ENCODE results near the gene CYP2D6.

Gene CYP2D6

GRCh38 chr22:42086051-42086450, 44.6 kb downstream of the CYP2D6 start:
- no peak for DNase-seq (ENCODE audit: low read depth in 1 of 2, low spot score in 1 of 2)

GRCh38 chr22:42084874-42085273, 45.7 kb downstream of the CYP2D6 start:
- DNase-seq (ENCODE audit: low read depth in 1 of 2, low spot score in 1 of 2) = no peak

- DNase-seq (ENCODE audit: low read depth in 1 of 2, low spot score in 1 of 2) = no peak
Measured at GRCh38 chr22:42083119-42083518, 47.5 kb downstream of the CYP2D6 start.

- DNase-seq (ENCODE audit: low read depth in 1 of 2, low spot score in 1 of 2) = no peak
Measured at GRCh38 chr22:42080287-42080686, 50.3 kb downstream of the CYP2D6 start.

GRCh38 chr22:42079319-42080251, 51.0 kb downstream of the CYP2D6 start, which contains the start of gene SMDT1:
Gene SMDT1, plus strand, starts transcription at chr22:42079700. Its CDS starts 69 bp downstream, at chr22:42079769.
- DNase-seq (ENCODE audit: low read depth in 1 of 2, low spot score in 1 of 2) = peak; percentile 95 to 97

- no peak for DNase-seq (ENCODE audit: low read depth in 1 of 2, low spot score in 1 of 2)
Measured at GRCh38 chr22:42078469-42079318, 51.9 kb downstream of the CYP2D6 start.

GRCh38 chr22:42077486-42078125, 53.0 kb downstream of the CYP2D6 start:
- no peak for DNase-seq (ENCODE audit: low read depth in 1 of 2, low spot score in 1 of 2)

GRCh38 chr22:42076764-42077485, 53.7 kb downstream of the CYP2D6 start:
- DNase-seq (ENCODE audit: low read depth in 1 of 2, low spot score in 1 of 2) = no peak
